ENCODE results near the gene CSNK2A1.

Gene CSNK2A1

GRCh38 chr20:563187-563586 is 19.6 kb upstream of the CSNK2A1 start:
- no peak for DNase-seq

DNA sequence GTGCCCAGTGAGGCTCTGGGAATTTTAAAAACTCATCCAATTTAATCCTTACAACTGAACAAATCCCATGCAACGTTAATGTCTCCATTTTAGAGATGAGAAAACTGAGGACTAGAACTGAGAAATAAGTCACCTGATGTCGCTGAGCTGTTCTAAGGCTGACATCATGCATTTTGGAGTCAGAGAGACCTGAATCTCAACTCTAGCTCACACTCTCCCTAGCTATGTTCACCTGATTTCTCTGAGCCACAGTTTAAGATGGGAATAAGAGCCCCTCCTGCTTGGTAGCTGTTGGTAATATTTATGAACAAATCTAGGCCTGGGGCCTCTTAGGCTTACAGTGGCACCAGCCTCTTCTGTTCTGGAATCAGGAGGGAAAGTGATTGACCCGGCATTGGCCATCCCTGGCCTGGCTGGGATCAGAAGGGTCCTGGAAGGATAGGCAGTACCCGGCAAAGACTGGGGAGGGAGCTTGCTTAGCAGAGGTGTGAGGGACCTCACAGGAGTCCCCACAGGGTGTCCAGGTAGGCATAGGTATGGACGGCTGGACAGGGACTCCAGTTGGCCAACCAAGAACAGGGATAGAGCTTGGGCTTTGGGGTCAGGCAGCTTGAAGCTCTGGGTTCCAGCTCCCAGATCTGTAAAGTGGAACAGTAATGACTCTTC is 18.8 kb upstream of the CSNK2A1 start:
- DNase-seq, result no peak

GRCh38 chr20:561437-562231 is 18.0 kb upstream of the CSNK2A1 start:
- DNase-seq, result peak; percentile 36 to 44

DNA sequence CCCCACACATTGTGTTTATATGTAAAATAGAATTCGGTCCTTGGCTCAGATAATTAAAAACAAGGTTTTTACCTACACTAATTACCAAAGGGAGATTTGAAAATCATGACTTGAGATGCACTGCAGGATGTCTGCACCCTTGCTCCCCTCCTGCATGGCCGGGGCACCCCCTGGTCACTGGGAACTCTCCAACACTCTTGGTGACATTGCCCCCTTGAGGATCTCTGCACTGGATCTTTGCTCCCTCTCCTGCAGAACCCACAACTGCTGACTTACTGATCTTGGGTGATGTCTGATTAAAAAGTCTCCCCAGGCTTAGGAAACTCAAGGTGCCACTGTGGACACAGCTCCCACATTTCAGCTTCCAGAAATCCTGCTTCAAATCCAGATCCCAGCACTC is 17.1 kb upstream of the CSNK2A1 start:
- no peak for DNase-seq

GRCh38 chr20:558117-558516 is 14.5 kb upstream of the CSNK2A1 start:
- DNase-seq, result no peak

DNA sequence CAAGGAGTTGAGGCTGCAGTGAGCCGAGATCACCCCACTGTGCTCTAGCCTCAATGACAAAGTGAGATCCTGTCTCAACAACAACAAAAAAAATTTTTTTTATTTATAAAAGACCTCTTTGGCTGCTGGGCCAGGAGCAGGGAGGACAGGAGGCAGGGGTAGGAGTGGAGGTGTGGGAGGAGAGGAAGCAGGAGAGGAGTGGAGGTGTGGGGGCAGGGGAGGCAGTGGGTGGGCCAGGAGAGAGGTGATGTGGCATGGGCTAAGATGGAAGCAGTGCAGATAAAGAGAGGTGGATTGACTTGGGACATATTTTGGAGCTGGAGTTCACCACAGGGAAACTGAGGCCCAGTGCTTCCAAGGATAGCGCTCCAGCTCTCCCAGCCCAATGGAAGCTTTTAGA is 13.4 kb upstream of the CSNK2A1 start:
- no peak for DNase-seq

DNA sequence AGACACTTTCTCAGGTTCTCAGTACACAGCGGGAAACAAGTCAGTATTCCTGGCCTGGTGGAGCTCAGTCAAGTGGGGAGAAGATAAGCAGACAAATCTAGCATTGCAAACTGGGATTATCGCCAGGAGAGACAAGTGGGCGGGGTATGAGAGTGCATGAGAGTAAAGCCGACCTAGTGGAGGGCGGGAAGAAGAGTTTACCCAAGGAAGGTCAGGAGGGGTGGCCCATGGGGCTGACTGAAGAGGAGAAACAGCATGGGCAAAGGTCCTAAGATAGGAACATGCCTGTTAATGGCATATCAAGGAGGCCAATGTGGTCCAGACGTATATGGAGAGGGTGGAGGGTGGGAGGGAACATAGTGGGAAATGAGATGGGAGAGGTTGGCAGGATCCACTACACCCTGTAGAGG is 12.4 kb upstream of the CSNK2A1 start:
- DNase-seq, result no peak

- DNase-seq, result no peak
Measured at GRCh38 chr20:550611-551010, 7.0 kb upstream of the CSNK2A1 start.

GRCh38 chr20:549722-550496 is 6.3 kb upstream of the CSNK2A1 start:
- no peak for DNase-seq

GRCh38 chr20:548906-549305 is 5.3 kb upstream of the CSNK2A1 start:
- no peak for DNase-seq

DNA sequence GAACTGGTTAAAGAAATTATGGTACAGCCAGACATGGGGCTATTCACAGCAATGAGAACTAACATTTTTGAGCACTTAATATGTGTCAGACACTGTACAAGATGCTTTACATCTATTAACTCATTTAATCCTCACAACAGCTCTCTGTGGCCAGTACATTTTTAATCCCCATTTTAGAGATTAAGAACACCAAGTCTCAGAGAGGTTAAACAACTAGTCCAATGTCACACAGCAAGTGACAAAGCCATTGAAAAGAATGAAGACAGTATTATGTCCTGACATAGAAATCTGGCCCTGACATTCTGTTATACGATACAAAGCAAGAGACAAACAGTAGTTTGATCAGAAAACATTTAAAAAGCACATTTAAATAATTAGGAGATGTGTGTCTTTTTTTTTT is 3.8 kb upstream of the CSNK2A1 start:
- DNase-seq, result no peak

GRCh38 chr20:546353-546752 is 2.8 kb upstream of the CSNK2A1 start:
- no peak for DNase-seq

DNA sequence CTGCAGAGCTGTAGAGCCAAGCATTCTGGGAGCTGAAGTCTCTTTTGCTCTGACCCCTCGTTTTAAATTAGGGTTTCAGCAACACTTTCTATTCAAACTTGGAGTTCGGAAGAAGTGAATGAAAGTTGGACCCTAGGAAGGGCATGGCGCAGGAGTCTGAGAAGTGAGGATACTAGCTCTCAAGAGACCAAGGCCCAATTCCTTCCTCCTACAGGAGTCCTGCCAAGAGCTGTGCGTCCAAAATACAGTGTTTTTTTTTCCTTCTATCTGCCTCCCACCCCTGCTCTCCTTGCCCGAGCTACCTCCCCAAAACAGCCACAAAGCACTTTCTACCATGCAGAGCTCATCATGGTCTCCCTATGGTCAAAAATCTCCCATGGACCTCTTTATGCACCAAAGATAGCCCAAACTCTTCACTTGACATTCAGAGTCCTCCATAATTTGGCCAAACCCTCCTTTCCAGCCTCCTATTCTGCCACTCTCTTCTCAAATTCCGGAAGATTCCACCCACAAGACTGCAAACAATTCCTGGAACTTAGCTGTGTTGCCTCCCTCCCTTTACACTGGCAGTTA is 649 bp upstream of the CSNK2A1 start:
- no peak for DNase-seq

DNA sequence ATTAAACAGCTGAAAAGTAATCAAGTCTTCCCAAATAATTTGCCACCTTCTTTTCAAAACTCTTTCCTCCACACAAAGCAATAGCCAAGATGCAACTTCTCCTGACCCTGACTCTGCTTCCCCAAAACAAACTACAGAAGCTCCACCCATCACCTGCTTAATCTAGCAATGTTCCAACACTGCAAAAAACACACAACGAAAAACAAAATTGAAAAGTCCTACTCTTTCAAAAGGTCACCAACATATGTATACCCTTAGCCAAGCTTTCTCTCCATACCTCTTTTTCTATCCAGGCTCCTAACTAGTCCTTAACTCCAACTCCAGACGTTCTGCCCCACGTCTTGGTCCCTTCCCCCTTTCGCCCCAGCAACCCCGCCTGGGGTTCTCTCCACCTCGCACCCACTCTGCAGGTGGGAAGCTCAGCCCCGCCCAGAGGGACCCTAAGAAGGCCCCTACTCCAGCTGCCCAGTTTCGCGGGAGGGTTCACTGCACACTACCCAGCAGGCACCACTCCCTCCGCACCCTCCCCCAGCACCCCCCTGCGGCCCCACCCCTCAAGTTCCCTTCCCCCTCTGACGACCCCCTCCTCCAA is 717 bp downstream of the CSNK2A1 start:
- peak in 1 of 2 donors; percentile 6 for DNase-seq

- no peak for DNase-seq
Measured at GRCh38 chr20:540391-541201, 3.0 kb downstream of the CSNK2A1 start.

- no peak for DNase-seq
Measured at GRCh38 chr20:539848-540247, 3.7 kb downstream of the CSNK2A1 start.

DNA sequence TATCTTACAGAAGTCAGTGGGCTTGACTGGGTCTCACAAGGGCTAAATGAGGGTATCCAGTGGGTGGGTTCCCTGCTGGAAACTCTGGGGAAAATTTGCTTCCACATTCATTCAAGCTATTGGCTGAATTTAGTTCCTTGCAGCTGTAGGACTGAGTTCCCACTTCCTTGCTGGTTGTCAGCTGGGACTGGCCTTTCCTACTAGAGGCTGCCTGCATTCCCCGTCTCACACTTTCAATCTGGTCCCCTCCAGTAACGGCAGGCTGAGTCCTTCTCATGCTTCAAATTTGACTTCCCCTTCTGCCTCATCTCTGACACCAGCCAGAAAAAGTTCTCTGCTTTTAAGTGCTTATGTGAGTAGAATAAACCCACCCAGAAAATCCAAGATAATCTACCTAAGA is 4.4 kb downstream of the CSNK2A1 start:
- DNase-seq, result no peak

- DNase-seq, result no peak
Measured at GRCh38 chr20:537983-538382, 5.6 kb downstream of the CSNK2A1 start.

GRCh38 chr20:536426-537010 is 7.1 kb downstream of the CSNK2A1 start:
- no peak for DNase-seq

- DNase-seq, result no peak
Measured at GRCh38 chr20:535958-536357, 7.6 kb downstream of the CSNK2A1 start.

DNA sequence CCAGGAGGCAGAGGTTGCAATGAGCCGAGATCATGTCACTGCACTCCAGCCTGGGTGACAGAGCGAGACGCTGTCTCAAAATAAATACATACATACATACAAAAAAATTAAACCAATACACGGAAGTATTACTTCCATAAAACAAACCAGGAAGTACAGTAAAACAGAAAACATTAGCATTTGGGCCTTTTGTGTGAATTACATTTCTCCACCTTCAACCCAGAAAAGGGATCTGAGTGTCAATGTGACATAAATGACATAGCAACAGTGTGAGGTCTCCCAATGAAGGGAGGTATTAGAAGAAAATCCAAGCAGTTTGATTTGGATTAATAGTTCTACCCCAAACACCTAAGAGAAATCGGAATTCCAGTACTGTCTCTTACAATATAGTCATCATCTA is 10.1 kb downstream of the CSNK2A1 start:
- DNase-seq, result no peak

- no peak for DNase-seq
Measured at GRCh38 chr20:532530-532929, 11.1 kb downstream of the CSNK2A1 start.

All from CD4-positive, alpha-beta T cell treated with Interleukin-4 for 1 hour (primary cell).